HG03460 (cell line): ENCODE data around the gene TMEM131.
A peak's percentile ranks its signal among the peaks of the same experiment; 100 is the strongest.
"Not testable (repeated sequence)": the region's sequence is repeated elsewhere in the genome, so short reads cannot be mapped to it uniquely, and the experiment has no call there.

Source experiments
- ATAC-seq: cut with Tn5 transposase; IDR thresholded peaks from one replicate; pipeline ENCODE4 v1.9.1; 2021; ENCODE audit not compliant: unreplicated experiment

The TMEM131 gene

GRCh38 chr2:97871096-97871780 is 124.5 kb downstream of the TMEM131 start:
- no peak for ATAC-seq

GRCh38 chr2:97870396-97870843 is 125.3 kb downstream of the TMEM131 start:
- peak; percentile 98 for ATAC-seq

- no peak for ATAC-seq
These were observed 125.9 kb downstream of the TMEM131 start for GRCh38 chr2:97869722-97870346.

- no peak for ATAC-seq
These were observed 126.6 kb downstream of the TMEM131 start for GRCh38 chr2:97868986-97869721.

GRCh38 chr2:97863829-97864228 is 131.9 kb downstream of the TMEM131 start:
- no peak for ATAC-seq

GRCh38 chr2:97861177-97861576 is 134.6 kb downstream of the TMEM131 start:
- no peak for ATAC-seq

GRCh38 chr2:97858442-97858841 is 137.3 kb downstream of the TMEM131 start:
- ATAC-seq: no peak

GRCh38 chr2:97857553-97857952 is 138.2 kb downstream of the TMEM131 start:
- no peak for ATAC-seq

- ATAC-seq: not testable (repeated sequence)
These were observed 142.7 kb downstream of the TMEM131 start for GRCh38 chr2:97853057-97853456.

GRCh38 chr2:97851172-97851571 is 144.6 kb downstream of the TMEM131 start:
- no peak for ATAC-seq

- ATAC-seq: no peak
These were observed 145.7 kb downstream of the TMEM131 start for GRCh38 chr2:97849881-97850528.

GRCh38 chr2:97848306-97848705 is 147.4 kb downstream of the TMEM131 start:
- no peak for ATAC-seq

GRCh38 chr2:97846716-97847115 is 149.0 kb downstream of the TMEM131 start:
- ATAC-seq: not testable (repeated sequence)

GRCh38 chr2:97845818-97846217 is 149.9 kb downstream of the TMEM131 start:
- no peak for ATAC-seq

GRCh38 chr2:97845133-97845532 is 150.6 kb downstream of the TMEM131 start:
- no peak for ATAC-seq

- no peak for ATAC-seq
These were observed 151.4 kb downstream of the TMEM131 start for GRCh38 chr2:97844311-97844859.

- ATAC-seq: no peak
These were observed 155.6 kb downstream of the TMEM131 start for GRCh38 chr2:97840198-97840597.

- ATAC-seq: no peak
These were observed 161.1 kb downstream of the TMEM131 start for GRCh38 chr2:97834610-97835009.

GRCh38 chr2:97831121-97831520 is 164.6 kb downstream of the TMEM131 start:
- ATAC-seq: no peak

- not testable (repeated sequence) for ATAC-seq
These were observed 166.5 kb downstream of the TMEM131 start for GRCh38 chr2:97829255-97829654.

- not testable (repeated sequence) for ATAC-seq
These were observed 168.7 kb downstream of the TMEM131 start for GRCh38 chr2:97827013-97827412.
